GM12875 (cell line): ENCODE results near the gene HOXD8.

Experiments
- H3K4me3 ChIP-seq: one replicate; pipeline ENCODE4 v1.5.1; 2011; ENCODE audit warnings: low read depth, low read length, control low read depth
- CTCF ChIP-seq: IDR thresholded peaks from 2 replicates; pipeline ENCODE4 v1.5.1; 2011; ENCODE audit warnings: low read depth, mild to moderate bottlenecking, control low read depth, inconsistent platforms, low read length, moderate library complexity, borderline replicate concordance; ENCODE audit not compliant: insufficient read depth

Gene HOXD8

GRCh38 chr2:176155356-176156044 lies 26.0 kb downstream of the HOXD8 start:
- H3K4me3 ChIP-seq, result no peak overlapping the region
- TF ChIP-seq CTCF, result no peak

GRCh38 chr2:176156301-176156806 lies 26.8 kb downstream of the HOXD8 start:
- no peak overlapping the region for H3K4me3 ChIP-seq
- no peak for TF ChIP-seq CTCF

GRCh38 chr2:176156807-176157498 lies 27.4 kb downstream of the HOXD8 start, which contains the start of gene HOXD3:
Gene HOXD3 (plus strand): TSS chr2:176157307. CDS start chr2:176169115, 11,808 bp downstream.
- no peak for TF ChIP-seq CTCF
- no peak within 1 kb of the TSS for H3K4me3 ChIP-seq

DNA sequence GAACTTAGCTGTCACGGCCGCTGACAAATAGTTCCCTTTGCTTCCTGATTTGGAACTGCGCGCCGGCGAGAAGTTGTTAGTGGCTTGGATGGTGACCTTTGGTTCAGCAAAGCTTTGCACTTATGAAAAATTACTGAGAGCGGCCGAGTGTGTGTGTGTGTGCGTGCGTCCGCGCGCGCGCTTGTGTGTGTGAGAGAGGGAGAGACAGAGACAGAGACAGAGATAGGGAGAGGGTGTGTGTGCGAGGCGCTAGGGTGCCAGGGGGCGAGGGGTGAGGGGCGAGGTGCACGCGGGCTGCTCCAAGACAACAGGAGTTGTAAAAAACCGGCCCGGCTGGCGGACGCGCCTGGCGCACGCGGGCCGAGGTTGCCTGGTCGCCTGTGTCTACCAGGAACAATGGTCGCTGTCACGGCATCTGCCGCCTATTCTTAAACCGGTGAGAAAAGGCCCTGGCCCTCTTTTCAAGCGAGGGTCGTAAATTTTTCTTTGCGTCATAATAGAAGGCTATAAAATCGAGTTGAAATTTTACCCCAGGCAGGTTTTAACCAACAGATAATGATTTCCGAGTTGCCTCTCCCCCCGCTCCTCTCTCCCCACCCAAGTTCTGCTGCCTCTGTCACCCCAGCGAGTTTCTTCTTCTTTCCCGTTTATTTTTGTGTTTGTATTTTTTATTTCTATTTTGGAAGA lies 28.1 kb downstream of the HOXD8 start:
- no peak for TF ChIP-seq CTCF

DNA sequence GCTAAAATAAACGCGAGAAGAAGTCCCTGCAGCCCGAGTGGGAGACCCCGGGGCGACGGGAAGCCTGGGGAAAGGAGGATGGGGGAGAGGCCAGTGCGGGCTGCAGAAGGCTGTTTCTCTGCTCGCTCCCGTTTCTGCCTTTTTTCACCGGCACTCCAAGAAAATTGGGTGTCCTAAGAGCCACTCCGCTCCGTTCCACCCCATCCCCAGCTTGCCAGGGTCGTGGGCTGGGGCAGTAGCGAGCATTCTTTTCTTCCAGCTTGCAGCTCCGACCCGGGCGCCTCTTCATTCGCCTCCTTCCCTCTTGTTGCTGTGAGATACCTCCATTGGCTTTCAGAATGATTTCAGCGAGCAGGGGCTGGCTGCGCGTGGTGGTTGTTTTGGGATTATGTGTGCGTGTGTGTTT lies 28.7 kb downstream of the HOXD8 start:
- no peak overlapping the region for H3K4me3 ChIP-seq
- TF ChIP-seq CTCF, result no peak

More for the DNA sequence above, 28.1 kb downstream of the HOXD8 start:
- H3K4me3 ChIP-seq, result no peak overlapping the region

- TF ChIP-seq CTCF, result no peak
- H3K4me3 ChIP-seq, result no peak overlapping the region
Observed at GRCh38 chr2:176158855-176159662, 29.6 kb downstream of the HOXD8 start.
